Thyroid gland (tissue), 4 donors: Measurements from ENCODE around the gene CXCL3. TPM values are rescaled to one million over a fixed set of nuclear protein-coding genes. Genes with fewer than 3 reads are reported as not detected.

Experiments
- DNase-seq, 2 donors: peaks; one replicate each; pipeline ENCODE4 v3.0.0-alpha.2; 2019
- H3K27ac ChIP-seq, 3 donors: fragments of 200-600 bp; sonication (generic); 1 replicate in 2 of 3; 2 replicates in 1 of 3; pipeline ENCODE4 v1.5.1; 2016 to 2019; ENCODE audit warnings: mild to moderate bottlenecking in 1 of 3, moderate library complexity in 1 of 3
- H3K27me3 ChIP-seq: fragments of 200-600 bp; sonication (generic); one replicate; pipeline ENCODE4 v1.5.1; 2019
- H3K36me3 ChIP-seq, 2 donors: fragments of 200-600 bp; sonication (generic); one replicate each; pipeline ENCODE4 v1.5.1; 2016 to 2019
- H3K4me1 ChIP-seq, 2 donors: fragments of 200-600 bp; sonication (generic); one replicate each; pipeline ENCODE4 v1.5.1; 2017 to 2019
- H3K4me3 ChIP-seq, 3 donors: fragments of 200-600 bp; sonication (generic); replicated peaks in 1 of 3; 1 replicate in 2 of 3; 2 replicates in 1 of 3; pipeline ENCODE4 v1.5.1; 2016; ENCODE audit warnings: mild to moderate bottlenecking in 1 of 3
- H3K9me3 ChIP-seq: fragments of 200-600 bp; sonication (generic); one replicate; pipeline ENCODE4 v1.5.1; 2017
- CTCF ChIP-seq, 6 experiments: fragments of 200-600 bp in 3 of 6; fragments of 450-650 bp in 3 of 6; sonication (generic) in 3 of 6; IDR thresholded peaks; one replicate each; pipeline ENCODE4 v1.5.1; 2016 to 2019; ENCODE audit warnings: antibody characterized with exemption in 6 of 6, mild to moderate bottlenecking in 2 of 6, inconsistent platforms in 1 of 6, moderate library complexity in 1 of 6
- POLR2A ChIP-seq, 2 donors: fragments of 450-650 bp; IDR thresholded peaks; one replicate each; pipeline ENCODE4 v1.6.1; 2017; ENCODE audit warnings: antibody characterized with exemption in 2 of 2, mild to moderate bottlenecking in 2 of 2, moderate library complexity in 1 of 2
- WGBS, 2 donors: methylation state at CpG; one replicate each; pipeline ENCODE4 v1.1.5; 2017; 5-methylcytosine and 5-hydroxymethylcytosine counted together
- intact Hi-C: fragments of 100-400 bp; cut with DNase I; formaldehyde crosslinking; loops from one replicate; pipeline ENCODE4 v1.15.1; 2023
- small RNA-seq: library from RNA; depleted of rRNA; stranded (forward); fragments of <200 nt; gene quantifications from one replicate; pipeline ENCODE3, GENCODE V24; 2016
- total RNA-seq, 4 donors: library from RNA; depleted of rRNA; stranded (reverse); fragments of >200 nt; gene quantifications; one replicate each; pipeline ENCODE4 v1.2.3, GENCODE V29; 2016

Gene CXCL3
- total RNA-seq, 4 donors from 2014 or later = 0.22 to 0.59 TPM; not detected in 2

- no peaks in the 10 kb centered on the region for H3K27me3 ChIP-seq
- intact Hi-C loops = no loop called here
- no peaks in the 10 kb centered on the region for H3K9me3 ChIP-seq
- no peak overlapping the region for H3K27ac ChIP-seq
- TF ChIP-seq CTCF (IDR thresholded peaks at IDR 0.05) (no peak), POLR2A (IDR thresholded peaks at IDR 0.05) (no peak)
- no peak overlapping the region for H3K4me3 ChIP-seq
- 86 to 88% methylated on average over 9 of the region's 9 CpGs for WGBS, 2 donors
- H3K36me3 ChIP-seq = no peaks in the 10 kb centered on the region
- DNase-seq = no peak
- no peaks in the 10 kb centered on the region for H3K4me1 ChIP-seq
Observed at GRCh38 chr4:73990988-73991741, 47.3 kb downstream of the CXCL3 start.

GRCh38 chr4:73989928-73990327 lies 48.6 kb downstream of the CXCL3 start:
- H3K27me3 ChIP-seq = no peaks in the 10 kb centered on the region
- H3K9me3 ChIP-seq = no peaks in the 10 kb centered on the region
- intact Hi-C loops = no loop called here
- no peak overlapping the region for H3K4me3 ChIP-seq
- DNase-seq = no peak
- no peaks in the 10 kb centered on the region for H3K36me3 ChIP-seq
- no peaks in the 10 kb centered on the region for H3K4me1 ChIP-seq
- H3K27ac ChIP-seq = no peak overlapping the region
- TF ChIP-seq CTCF (IDR thresholded peaks at IDR 0.05) (no peak), POLR2A (IDR thresholded peaks at IDR 0.05) (no peak)
- 85 to 87% methylated on average over 5 of the region's 5 CpGs for WGBS, 2 donors

- 80 to 81% methylated on average over 3 of the region's 3 CpGs for WGBS, 2 donors
- Histone ChIP-seq H3K4me1 (no peaks in the 10 kb centered on the region), H3K9me3 (no peaks in the 10 kb centered on the region), H3K27ac (no peak overlapping the region), H3K27me3 (no peaks in the 10 kb centered on the region), H3K4me3 (no peak overlapping the region), H3K36me3 (no peaks in the 10 kb centered on the region)
- DNase-seq = no peak
- intact Hi-C loops = no loop called here
- TF ChIP-seq CTCF (IDR thresholded peaks at IDR 0.05) (no peak), POLR2A (IDR thresholded peaks at IDR 0.05) (no peak)
Observed at GRCh38 chr4:73989031-73989430, 49.5 kb downstream of the CXCL3 start.

GRCh38 chr4:73988061-73988460 lies 50.4 kb downstream of the CXCL3 start, which contains the start of gene PPBP:
PPBP (minus strand) TSS chr4:73988190; CDS start chr4:73988103, 87 bp downstream.
- Histone ChIP-seq H3K9me3 (no peaks in the 10 kb centered on the region), H3K27me3 (no peaks in the 10 kb centered on the region), H3K27ac (no peak within 1 kb of the TSS), H3K4me1 (no peaks in the 10 kb centered on the region), H3K36me3 (no peaks in the 10 kb centered on the region), H3K4me3 (no peak within 1 kb of the TSS)
- intact Hi-C loops = no loop called here
- no peak for DNase-seq
- TF ChIP-seq POLR2A (IDR thresholded peaks at IDR 0.05) = no peak
- TF ChIP-seq CTCF (IDR thresholded peaks at IDR 0.05) = no peak
- 87 to 91% methylated on average over 2 of the region's 2 CpGs for WGBS, 2 donors

Small RNA genes within 50 kb of the gene (small RNA-seq; reads per million reads assigned to genes)
- not detected for gene RN7SL218P

Other genes starting within 250 kb of the CXCL3 start
- gene CXCL6, start 202.0 kb downstream of the CXCL3 start, total RNA-seq = not detected
- gene PF4V1, start 185.4 kb downstream of the CXCL3 start, total RNA-seq = not detected
- gene CXCL1, start 169.3 kb downstream of the CXCL3 start, total RNA-seq = under 1 TPM in 1 of 4 donors, not detected in 3; 0.93 TPM
- not detected for gene PF4, start 56.7 kb downstream of the CXCL3 start, total RNA-seq
- gene PPBP, start 50.5 kb downstream of the CXCL3 start, total RNA-seq = 1 to 10 TPM in 3 of 4 donors, not detected in 1; 1.3 to 1.5 (median 1.3) TPM
- not detected for gene CXCL5, start 40.0 kb downstream of the CXCL3 start, total RNA-seq
- 1 to 10 TPM; 2.0 to 3.8 (median 2.5) TPM for gene CXCL2, start 60.5 kb upstream of the CXCL3 start, total RNA-seq
- gene MTHFD2L, start 119.4 kb upstream of the CXCL3 start, total RNA-seq = 10 to 100 TPM; 22.3 to 30.8 (median 27.0) TPM